GM19025 (cell line): ENCODE data around the gene DNASE1L1.
A peak's percentile ranks its signal among the peaks of the same experiment; 100 is the strongest.
"Not testable (repeated sequence)": the region's sequence is repeated elsewhere in the genome, so short reads cannot be mapped to it uniquely, and the experiment has no call there.

Experiments
- ATAC-seq: cut with Tn5 transposase; IDR thresholded peaks from one replicate; pipeline ENCODE4 v1.9.1; 2021; ENCODE audit warnings: mild to moderate bottlenecking, low read depth, moderate library complexity; ENCODE audit not compliant: unreplicated experiment

DNASE1L1 gene

DNA sequence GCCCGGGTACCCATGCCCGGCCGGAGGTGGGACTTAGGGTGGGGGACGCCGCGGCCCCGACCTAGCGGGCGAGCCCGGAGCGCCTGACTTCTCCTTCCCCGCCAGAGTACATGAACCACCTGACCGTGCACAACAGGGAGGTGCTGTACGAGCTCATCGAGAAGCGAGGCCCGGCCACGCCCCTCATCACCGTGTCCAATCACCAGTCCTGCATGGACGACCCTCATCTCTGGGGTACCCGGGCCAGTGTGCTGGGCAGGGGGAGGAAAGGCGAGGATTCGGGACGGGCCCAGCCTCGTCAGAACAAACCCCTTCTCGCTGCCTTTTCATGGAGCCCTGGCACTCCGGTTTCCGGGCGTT, 2.9 kb upstream of the DNASE1L1 start:
- ATAC-seq = peak; percentile 53

DNA sequence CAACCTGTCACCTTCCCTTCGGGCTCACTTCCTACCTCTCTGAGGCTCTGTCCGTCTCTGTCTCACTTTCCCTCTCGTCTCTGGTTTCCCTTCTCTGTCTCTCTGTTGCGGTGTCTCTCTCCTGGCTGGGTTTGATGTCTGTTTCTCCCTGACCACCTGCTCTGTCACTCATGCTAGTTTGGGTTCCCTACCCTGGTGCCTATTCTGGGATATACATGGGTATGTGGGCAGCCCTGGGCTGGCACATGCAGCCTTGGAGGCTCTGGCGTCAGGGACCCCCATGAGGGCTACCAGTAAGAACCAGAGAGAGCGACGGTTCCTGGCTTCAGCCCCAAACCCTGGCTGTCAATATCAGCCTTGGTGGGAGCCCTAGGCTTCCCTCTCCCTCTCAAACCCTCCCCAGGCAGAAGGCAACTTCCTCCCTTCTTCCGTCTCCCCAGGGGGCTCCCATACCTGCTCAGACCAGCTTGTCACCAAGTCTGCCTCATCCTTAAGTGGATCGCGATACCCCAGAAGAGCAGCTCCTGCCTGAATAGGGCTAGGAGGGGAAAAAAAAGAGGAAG, 314 bp downstream of the DNASE1L1 start:
- no peak for ATAC-seq

DNA sequence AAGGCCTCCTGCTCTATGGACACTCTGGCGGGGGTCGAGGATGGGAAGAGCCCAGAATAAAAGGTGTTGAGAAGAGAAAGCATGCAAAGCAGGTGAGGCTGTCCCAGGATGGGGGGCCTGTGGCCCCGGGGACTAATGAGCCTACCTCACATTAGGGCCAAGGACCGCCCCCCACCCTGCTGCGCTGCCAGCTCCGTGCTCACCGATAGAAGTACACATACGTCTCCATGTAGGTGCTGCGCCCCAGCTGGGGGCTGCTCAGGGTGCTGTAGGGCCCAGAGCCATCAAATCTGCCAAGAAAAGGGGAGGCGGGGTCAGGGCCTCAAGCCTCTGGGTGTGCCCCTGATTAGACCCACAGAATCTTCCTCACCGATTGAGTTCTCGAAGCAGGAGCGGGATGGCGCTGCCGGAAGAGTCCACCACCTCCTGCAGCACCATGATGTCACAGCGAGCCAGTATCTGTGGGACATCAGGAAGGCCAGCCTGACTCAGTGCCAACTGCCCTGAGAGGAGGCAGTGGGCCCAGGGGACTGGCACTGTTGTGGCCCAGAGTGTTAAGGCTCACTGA, 4.3 kb downstream of the DNASE1L1 start:
- ATAC-seq = no peak

DNA sequence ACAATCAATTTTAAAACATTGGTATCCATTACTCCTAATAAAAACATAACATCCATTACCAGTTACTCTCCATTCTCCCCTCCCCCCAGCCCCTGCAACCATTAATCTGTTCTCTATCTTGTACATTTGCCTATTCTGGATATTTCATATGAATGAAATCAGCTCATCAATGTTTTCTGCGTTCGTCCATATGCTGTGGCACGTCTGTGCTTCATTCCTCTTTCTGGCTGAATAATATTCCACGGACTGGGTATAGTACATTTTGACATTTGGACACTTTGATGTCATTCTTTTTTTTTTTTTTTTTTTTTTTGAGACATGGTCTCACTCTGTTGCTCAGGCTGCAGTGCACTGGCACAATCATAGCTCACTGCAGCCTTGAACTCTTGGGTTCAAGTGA, 5.2 kb downstream of the DNASE1L1 start:
- no peak for ATAC-seq

DNA sequence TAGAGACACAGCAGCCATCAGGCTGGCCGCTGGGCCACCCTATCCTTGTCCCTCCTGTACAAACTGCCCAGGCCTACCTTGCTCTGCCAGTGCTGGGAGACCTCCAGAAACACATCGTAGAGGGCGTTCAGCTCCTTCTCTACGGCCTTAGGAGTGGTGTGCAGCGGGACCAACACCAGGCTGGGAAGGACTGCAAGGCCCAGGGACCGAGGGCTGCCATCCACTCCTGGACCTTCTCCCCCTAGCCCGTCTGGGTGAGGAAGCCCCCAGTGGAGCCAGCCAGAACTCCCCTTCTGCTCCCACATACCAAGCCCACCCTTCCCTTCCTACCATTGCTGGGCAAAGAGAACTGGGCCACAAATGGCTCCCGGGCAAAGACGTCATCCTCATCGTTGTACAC, 5.9 kb downstream of the DNASE1L1 start:
- no peak for ATAC-seq

DNA sequence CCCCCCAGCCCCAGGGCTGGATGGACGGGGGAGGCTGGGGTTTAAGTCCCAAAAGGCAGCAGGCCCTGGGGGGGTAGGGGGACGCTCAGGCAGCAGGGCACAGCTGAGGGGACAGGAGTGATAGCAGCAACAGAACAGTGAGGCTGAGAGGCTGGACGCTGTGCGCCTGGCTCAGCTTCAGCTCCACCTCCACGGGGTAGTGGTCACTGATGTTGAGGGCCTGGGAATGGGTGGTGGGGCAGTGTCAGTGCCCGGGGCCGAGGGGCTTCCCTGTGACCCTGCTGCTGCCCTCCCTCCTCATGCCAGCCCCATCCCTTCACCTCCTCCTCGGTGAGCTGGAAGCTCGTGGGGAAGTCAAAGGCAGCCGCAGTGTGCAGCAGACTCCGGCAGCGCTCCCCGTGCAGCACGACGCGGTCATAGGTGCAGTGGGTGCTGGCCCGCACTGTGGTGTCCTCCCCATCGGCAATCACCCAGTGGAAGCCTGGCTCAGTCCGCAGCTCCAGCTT, 6.4 kb downstream of the DNASE1L1 start:
- ATAC-seq = no peak

DNA sequence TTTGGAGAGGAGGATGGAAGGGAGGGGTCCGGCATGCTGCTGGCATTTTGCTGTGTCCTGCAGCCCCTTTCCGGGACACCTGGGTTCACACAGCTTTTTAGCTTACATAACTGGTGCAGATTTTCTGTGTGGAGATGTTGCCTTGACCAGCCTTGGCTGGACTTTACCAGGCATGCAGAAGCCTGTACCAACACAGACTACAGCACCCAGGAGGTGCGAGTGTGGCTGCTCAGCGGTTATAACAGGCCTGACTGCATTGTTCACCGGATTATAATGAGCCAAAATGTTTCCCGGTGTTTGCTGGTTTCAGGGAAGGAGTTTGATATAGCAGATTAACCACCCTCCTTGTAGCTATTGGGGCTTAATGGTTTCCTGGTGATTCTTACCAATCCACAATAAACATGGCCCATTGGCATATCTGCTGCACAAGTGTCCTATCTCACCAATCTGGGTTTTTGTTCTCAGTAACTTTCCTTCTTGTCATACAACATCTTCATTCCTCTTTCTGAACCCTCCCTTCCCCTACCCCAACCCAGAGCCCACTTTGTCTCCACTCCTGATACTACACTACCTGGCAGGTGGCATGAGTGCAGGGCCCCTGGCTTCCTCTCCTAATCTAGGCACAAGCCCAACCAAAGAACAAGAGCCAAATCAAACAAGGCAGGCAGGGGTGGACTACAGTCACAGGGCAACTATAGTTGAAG, 7.0 kb downstream of the DNASE1L1 start:
- ATAC-seq = no peak

DNA sequence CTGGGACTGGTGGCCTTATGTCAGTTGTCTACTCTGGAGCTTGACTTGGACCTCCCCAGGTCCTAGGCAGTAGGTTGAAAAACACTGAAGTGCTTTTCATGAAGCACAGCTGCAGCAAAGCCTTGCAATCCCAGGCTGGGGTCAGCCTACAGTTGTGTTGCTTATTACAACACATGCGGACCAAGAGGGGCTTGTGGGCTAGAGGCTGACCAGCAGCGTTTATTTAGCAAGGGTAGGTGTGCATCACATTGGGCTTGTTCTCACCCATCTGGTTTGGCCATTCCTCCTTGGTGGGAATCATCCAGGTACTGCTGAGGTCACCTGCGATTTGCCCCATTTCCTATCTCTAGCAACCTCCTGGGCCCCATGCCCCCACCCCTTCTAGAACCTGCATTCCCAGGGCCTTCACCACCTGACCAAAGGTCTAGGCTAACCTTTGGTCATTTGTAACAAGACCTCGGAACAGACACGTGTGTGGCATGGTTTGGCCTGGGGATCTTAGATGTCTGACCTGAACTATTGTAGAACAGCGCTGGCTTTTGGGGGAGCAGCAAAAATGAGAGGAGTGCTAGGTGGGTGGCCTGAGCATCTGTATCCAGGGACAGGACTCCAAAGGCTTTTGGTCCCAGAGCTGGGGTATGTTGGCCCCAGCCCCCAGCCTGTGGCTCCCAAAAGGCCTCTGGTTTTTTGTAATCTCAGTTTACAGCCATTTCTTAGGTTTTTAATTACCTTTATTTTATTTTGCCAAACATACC, 7.8 kb downstream of the DNASE1L1 start:
- ATAC-seq = no peak

DNA sequence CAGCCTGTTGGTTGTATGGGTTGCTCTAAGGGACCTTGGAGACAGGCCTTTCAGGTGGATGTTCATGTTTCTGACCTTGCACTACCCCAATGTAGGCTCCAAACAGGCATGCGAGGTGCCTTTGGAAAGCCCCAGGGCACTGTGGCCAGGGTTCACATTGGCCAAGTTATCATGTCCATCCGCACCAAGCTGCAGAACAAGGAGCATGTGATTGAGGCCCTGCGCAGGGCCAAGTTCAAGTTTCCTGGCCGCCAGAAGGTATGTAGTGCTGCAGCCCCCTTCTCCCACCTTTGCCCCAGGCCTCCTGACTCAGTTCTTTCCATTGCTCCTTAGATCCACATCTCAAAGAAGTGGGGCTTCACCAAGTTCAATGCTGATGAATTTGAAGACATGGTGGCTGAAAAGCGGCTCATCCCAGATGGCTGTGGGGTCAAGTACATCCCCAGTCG, 8.7 kb downstream of the DNASE1L1 start:
- not testable (repeated sequence) for ATAC-seq

DNA sequence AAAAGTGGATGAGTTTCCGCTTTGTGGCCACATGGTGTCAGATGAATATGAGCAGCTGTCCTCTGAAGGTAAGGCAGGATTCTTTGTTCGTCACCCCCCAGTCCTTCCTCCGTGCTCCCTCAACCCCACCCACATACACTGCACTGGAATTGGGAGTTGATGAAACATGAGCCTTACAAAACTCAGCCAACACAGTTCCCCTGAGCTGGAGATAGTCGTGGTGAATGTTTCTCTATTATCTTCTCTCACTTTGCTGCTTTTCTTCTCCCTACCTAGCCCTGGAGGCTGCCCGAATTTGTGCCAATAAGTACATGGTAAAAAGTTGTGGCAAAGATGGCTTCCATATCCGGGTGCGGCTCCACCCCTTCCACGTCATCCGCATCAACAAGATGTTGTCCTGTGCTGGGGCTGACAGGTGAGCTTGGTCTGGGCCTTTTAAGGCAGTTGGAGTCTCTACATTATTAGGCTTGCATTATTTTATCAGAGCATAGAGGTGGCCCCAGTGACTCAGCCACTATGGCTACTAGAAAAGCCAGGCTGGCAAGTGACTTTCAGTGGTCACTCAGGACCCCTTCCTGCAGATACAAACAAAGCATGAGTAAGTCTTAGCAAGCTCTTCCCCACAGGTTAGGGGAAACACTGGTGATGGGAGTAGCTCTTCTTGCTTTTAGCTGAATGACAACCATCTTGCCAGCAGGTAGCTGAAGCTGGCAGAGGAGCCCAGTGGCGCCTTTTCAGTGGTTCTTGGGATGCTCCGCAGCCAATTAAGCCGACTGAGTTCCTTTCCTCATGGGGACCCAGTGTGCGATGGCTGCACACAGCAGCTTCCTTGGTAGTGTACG, 9.3 kb downstream of the DNASE1L1 start:
- no peak for ATAC-seq

DNA sequence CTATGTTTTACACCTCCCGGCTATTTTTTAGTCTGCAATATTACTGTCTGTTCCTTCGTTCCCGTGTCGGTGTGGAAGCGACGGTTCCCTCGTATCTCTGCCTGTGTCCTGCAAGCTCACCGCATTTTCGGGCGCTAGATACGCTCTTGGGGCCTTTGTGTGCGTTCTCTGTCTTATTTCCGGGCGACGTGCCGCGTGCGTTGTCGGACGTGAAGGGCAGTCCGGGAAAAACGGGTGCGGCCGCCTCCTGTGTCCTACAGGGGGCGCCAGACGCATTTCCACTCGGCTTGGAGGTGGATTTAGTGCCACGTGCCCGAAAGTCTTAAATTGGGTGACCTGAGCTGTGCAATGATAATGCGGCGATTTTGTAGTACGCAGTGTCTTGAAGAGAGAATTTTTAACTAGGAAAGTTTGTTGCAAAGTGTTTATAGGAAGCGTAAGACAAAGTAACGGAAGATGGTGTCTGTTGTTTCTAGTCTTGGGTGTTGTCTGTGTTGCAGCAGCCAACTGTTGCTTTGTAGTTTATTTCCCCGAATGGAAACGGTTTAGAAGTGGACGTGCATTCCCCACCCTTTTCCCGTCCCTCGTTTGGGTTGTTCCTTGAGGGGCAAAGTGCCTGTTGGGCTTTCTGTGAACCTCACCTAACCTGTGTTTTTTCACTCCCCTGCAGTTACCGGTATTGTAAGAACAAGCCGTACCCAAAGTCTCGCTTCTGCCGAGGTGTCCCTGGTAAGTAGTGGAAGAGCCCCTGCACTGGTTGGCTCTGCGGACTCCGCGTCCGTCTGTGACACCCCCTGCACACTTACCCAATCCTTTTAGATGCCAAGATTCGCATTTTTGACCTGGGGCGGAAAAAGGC, 10.2 kb downstream of the DNASE1L1 start:
- ATAC-seq = no peak

DNA sequence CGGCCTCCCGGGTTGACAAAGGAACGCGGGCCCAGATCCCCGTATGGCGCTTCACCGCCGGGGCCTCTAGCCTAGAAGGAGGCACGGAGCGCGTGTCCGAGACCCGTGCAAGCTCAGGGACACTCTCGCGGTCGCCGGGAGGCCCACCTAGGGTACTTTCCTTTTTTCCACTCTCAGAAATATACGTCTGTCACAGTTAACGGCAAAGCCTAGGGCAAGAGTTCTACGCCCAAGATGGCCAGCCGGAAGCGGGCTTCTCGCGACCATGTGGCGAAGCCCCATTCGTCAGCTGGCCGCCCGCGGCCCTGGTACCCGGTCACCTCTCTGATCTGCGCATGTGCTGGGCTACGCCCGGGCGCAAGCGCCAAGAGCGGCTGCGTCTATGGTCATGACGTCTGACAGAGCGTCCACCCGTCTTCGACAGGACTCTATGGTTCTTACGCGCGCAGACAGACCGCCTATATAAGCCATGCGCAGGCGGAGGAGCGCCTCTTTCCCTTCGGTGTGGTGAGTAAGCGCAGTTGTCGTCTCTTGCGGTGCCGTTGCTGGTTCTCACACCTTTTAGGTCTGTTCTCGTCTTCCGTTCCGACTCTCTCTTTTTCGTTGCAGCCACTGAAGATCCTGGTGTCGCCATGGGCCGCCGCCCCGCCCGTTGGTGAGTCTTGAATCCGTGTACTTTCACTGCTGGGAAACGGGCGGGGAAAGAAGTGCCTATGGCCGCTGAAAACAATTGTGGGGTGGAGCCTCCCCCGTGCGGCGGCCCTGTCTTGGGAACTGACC, 11.0 kb downstream of the DNASE1L1 start, which contains the start of gene RPL10:
TSS of gene RPL10 (plus strand) at position 490 of the 780 bp plus-strand sequence. CDS start at position 633, 143 bp downstream.
- ATAC-seq = peak; percentile 73

DNA sequence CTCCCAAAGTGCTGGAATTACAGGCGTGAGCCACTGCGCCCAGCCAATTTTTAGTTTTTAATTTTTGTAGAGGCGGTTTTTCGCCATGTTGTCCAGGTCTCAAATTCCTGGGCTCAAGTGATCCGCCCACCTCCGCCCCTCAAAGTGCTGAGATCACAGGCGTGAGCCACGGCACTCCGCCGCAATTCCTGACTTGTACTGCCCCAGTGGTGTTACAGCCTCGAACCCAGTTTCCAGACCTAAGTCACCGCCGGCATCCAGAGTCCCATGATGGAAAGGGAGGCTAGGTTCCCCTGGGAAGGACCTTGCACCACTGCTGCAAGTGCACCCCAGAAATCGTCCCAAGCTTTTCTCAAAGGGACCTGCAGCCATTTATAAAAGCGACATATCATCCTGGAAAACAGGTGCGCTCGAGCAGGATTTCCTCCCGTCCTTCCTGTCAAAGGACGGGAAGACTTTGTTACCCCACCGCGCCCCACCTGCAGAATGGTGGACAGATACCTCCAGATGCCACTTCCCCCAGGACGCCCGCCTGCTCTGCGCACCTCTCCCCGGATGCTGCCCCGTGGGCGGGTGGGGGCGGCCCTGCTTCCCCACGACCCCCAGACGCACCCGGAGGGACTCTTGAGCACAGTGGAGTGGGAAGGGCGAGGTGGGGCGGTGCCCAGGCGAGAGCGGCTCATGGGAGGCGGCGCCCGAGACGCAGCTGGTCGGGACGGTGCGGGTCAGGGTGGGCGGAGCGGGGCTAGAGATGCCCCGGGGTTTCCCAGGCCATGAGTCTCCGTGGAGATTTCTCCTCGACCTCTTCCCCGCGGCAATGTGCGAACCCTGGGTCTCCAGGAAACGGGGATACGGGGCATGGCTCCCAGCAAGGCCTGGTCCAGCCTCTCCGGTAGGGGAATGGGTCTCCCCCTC, 11.8 kb downstream of the DNASE1L1 start:
- ATAC-seq = peak; percentile 55

DNA sequence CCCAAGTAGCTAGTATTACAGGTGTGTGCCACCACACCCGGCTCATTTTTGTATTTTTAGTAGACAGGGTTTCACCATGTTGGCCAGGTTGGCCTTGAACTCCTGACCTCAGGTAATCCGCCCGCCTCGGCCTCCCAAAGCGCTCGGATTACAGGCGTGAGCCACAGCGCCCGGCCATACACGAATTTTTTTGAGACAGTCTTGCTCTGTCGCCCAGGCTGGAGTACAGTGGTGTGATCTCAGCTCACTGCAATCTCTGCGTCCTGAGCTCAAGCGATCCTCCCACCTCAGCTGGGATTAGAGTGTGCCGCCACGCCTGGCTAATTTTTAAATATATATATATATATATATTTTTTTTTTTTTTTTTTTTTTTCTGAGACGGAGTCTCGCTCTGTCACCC, 12.7 kb downstream of the DNASE1L1 start:
- ATAC-seq = not testable (repeated sequence)

DNA sequence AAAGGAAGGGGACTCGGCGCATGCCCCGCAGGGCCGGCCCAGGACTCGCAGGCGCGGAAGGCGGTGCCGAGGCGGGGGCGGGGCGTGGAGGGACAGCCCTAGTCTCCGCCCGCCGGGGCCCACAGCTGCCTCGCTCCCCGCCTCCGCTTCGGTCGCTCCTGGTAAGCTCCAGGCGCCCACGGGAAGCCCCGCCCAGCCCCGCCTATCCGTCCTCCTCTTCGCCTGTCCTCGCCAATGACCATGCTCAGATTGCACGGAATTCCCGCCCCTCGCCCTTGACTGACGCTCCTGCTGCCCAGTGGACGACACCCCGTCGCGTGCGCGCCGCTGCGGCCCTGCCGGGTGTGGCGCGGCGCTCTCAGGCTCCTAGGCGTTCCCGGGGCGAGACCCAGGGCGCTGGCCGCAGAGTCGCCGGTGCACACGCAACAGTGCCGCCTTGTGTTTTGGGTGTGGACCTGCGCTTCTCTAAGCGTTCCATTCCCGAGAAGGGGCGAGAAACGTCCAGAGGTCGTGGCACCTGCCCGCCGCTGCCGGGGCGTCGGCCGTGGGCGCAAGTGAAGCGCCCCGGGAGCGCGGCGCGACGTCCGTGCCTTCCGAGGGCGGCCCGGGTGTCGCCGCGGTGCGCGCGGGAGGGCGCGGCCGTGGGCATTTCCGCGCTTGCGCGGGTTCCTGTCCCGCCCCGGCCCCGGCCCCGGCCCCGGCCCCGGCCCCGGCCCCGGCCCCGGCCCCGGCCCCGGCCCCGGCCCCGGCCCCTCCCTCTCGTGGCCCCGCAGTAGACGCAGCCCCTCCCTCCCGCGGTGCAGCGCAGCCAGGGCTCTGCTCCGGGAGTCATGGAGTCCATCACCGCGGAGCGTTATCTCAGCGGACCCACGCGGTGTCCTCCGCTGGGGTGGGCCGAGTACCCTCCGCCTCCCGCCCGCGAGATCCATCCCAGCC, 19.0 kb downstream of the DNASE1L1 start:
- peak; percentile 65 for ATAC-seq

DNA sequence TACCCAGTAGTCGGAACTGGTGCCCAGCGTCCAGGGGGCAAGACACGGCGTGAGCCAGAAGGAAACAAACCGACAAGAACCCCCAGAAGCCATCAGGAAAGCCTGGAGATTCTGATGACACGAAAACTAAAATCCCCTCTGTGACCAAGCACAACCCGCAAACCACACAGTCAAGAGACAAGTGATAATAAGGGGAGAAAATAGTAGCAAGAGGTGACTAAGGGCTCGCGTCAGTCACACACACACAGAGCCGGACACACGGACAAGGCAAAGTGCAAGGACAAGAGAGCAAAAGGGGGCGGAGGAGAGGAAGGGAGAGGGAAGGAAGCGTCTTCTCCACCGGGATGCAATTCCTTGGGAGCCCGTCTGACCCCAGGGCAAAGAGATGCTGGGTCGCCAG, 20.4 kb downstream of the DNASE1L1 start:
- ATAC-seq = not testable (repeated sequence)
